Measurements from ENCODE around the gene NPW.
"Not testable (repeated sequence)": the region's sequence is repeated elsewhere in the genome, so short reads cannot be mapped to it uniquely, and the experiment has no call there.

The NPW gene

GRCh38 chr16:2023092-2024031 is 3.8 kb downstream of the NPW start:
- peak; percentile 64 for DNase-seq (ENCODE audit: low read depth)

GRCh38 chr16:2024032-2024420 is 4.4 kb downstream of the NPW start:
- DNase-seq (ENCODE audit: low read depth), result no peak

GRCh38 chr16:2025251-2025650 is 5.7 kb downstream of the NPW start:
- no peak for DNase-seq (ENCODE audit: low read depth)

GRCh38 chr16:2025878-2026460 is 6.4 kb downstream of the NPW start:
- no peak for DNase-seq (ENCODE audit: low read depth)

DNA sequence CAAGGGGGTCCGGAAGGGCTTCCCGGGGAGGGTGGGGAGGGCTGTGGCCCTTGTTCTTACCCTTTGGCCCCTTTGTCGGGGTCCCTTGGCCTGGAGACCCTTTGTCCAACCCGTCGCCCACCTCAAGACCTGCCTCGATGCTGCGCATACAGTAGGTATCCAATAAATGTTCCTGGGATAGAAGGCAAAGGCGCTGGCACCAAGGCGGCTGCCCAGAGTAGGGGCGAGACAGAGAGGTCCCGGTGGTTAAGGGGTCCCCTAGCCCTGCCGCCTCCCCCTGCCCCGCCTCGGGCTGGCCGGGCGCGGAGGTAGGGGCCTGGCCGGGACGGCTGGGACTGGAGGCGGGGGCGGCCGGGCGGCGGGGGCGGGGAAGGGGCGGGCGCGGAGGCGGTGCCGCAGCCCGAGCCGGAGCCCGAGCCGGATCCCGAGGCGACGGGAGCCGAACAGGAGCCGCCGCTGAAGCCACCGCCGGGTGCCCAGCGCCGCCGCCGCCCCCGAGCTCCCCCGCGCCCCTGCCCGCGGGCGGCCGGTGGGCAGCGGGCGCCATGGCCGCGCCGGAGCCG is 7.0 kb downstream of the NPW start, which contains the start of gene NHERF2:
NHERF2 (plus strand) TSS at position 442 of the 563 bp plus-strand sequence; CDS start at position 546, 104 bp downstream.
- no peak for DNase-seq (ENCODE audit: low read depth)

GRCh38 chr16:2027024-2028010 is 7.7 kb downstream of the NPW start:
- DNase-seq (ENCODE audit: low read depth), result no peak

DNA sequence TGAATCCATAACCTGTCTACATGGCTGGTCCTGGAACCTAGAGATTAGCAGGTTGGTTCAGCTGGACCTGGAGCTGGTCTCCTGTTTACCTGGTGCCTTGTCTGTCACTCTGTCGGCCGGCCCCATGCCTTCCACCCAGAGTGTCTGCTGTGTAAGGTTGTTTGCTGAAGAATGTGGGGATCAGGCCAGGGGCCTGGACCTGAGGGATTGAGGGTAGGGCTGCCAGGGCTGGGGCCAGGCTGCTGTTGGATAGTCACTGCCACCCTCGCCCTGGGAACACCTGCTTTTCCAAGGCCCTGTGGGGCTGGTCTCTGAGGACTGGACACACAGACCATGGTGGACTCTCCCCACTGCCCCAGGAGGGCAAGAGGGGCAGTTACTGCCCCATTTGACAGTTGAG is 8.6 kb downstream of the NPW start:
- no peak for DNase-seq (ENCODE audit: low read depth)

DNA sequence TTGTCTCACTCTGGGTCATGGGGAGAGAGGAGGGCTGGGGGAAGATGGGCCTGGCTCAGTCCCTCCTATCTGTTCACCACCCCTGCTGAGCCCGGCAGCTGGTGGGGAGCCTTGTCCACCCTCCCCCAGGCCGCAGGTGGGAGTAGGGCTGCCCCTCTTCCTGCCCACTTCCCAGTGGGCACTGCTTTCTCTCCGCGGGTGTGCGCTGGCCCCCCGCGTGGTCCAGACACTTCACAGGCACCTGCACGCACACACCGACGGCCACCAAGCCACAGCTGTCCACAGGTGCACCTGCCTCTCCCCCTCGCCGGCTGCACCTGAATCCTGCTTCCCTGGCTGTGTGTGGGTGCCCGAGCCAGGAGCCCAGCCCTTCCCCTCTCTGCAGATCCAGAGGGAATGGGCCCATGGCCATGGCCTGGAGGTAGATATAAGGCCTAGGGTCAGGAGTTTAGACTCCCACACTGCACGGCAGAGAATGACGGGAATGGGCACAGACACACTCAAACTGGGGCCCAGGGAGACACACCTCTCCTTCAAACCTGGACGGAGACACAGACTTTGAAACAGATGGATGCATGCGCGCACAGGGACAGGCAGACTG is 9.1 kb downstream of the NPW start:
- no peak for DNase-seq (ENCODE audit: low read depth)

DNA sequence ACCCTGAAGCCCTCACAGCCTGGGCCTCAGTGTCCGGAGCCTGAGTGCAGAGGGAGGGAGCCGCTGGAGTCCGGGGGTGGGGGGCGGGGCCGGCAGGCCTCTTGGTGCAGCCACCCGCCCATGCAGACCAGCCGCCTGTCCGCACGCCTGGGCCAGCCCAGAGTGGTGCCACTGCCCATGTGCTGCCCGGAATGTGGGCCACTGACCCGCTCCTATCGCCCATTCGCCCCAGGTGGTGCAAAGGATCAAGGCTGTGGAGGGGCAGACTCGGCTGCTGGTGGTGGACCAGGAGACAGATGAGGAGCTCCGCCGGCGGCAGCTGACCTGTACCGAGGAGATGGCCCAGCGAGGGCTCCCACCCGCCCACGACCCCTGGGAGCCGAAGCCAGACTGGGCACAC is 9.8 kb downstream of the NPW start:
- no peak for DNase-seq (ENCODE audit: low read depth)

GRCh38 chr16:2030036-2030435 is 10.5 kb downstream of the NPW start:
- DNase-seq (ENCODE audit: low read depth), result no peak

DNA sequence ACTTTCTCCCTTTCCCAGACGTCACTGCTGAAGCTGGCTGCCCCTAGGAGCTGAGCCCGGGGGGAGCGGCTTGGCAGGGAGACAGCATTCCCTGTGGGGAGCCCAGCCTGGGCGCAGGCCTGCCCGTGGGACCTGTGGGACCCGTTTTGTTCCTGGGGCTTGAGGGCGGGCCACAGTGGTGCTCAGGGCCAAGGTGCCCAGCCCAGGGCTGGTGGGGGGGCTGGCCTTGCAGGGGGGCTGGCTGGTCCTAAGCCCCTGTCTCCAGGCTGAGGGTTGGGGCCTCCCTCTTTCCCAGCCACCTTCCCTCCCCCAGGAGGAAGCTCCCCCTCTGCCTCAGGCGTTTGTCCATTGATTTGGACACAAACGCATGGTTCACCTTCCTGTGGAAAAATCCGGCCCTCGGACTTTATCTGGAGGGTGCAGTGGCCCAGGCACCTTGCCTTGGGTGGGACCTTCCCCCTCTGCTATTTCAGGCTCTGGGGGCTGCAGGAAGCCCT is 11.5 kb downstream of the NPW start:
- no peak for DNase-seq (ENCODE audit: low read depth)

- DNase-seq (ENCODE audit: low read depth), result no peak
Measured at GRCh38 chr16:2032285-2033056, 12.9 kb downstream of the NPW start.

DNA sequence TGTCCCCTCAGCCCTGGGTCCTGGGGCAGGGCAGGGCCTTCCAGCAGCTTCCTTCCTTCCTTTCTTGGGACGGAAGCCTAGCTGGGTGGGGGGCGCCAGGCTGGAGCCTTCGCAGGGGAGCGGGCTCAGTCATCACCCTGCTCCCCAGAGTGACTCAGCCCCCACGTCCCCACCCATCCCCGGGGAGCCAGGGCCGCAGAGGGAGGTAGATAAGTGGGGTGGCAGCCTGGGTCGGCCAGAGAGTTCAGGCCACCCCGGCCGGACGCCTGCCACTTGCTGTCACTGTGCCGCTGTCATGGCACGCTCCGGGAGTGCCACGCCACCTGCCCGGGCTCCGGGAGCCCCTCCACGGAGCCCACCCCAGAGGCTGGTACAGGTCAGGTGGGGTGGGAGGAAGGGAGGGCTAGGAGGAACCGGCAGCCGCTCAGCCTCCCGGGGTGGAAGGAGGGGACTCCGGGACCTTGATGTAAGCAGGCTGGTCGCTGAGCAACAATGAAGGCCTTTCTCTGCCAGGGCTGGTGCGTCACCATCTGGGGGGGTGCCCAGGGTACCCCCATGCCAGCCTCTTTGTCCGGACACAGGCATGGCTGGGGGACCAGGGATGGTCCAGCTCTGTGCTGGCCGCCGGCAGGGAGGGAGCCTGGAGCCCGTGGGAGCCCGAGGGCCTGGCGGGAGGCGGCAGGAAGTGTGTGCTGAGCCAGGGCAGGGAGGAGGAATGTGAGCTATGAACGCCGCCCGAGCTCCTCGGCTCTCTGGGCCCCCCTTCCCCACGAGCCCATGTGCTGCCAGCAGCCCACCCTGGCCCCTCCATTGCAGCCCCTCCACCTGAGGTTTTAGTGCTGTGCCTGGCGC is 13.7 kb downstream of the NPW start:
- DNase-seq (ENCODE audit: low read depth), result no peak

GRCh38 chr16:2033909-2034695 is 14.5 kb downstream of the NPW start:
- DNase-seq (ENCODE audit: low read depth), result not testable (repeated sequence)

DNA sequence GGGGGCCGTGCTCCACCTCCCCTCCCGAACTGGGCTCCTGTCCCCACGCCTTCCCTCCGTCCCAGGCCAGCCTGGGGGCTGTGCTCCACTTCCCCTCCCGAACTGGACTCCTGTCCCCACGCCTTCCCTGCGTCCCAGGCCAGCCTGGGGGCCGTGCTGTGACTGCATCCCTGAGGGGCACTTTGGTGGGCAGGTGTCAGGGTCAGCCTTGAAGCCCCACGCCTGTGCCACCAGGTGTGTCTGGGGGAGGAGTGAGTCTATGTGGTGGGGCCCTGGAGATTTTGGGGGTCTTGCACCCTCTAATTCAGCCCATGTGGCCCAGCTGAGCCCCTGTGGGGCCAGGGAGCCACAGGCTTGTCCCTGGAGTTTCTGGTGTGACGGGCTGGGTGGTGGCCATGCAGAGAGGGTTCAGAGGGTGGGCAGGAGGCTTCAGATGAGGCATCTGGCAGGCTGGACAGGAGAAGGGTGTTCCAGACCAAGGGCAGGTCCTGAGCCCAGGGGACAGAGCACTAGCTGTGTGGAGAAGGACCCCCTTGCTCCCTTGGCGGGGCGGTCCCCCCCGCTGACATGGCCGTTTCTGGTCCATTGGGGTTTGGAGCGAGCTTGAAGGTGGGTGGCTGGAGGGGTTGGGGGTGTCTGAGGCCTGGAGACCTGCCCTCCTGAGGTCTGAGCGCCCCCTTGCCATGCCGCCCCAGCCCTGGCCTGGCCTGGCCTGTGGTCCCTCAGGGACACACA is 15.3 kb downstream of the NPW start:
- no peak for DNase-seq (ENCODE audit: low read depth)

- DNase-seq (ENCODE audit: low read depth), result peak; percentile 36
Measured at GRCh38 chr16:2035431-2036199, 16.0 kb downstream of the NPW start.

Measured in HS-27A (cell line).